ENCODE measurements around the gene STX19.
"Not testable (repeated sequence)": the region's sequence is repeated elsewhere in the genome, so short reads cannot be mapped to it uniquely, and the experiment has no call there.

Gene STX19

DNA sequence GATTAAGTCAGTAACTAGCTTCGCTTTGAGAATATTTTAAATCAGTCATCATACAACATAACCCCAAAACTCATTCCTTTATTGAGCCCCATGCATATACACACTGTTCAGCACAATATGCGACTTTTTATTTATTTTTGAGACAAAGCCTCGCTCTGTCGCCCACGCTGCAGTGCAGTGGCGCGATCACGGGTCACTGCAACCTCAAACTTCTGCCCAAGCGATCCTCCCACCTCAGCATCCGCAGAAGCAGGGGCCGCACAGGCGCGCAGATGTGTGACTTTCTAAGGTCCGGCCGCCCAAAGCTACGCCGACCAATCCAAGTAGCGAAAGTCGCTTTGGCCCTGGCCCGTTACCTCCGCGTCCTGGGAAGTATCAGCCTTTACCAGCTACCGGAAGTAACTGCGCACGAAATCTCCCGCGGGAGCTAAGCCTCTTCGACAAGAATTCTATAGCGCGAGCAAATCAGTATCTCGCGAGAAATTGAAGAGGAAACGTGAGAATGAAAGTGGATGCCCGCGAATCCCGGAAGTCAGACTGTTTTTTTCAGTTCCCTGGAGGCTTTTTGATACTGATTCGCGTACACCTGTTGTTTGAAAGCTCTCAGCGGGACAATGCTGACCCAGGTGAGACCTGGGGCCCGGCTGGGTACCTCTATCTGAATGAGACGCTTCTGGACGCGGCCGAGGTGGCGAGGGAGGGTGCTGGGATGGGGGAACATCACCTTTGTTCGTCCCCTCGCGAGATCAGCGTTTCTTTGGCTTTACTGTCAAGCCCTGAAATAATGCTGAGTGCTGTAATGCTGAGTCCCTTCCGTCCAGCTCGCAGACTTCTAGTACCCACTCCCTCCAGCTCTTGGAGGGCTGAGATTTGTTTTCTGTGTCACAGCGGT, 34.4 kb upstream of the STX19 start, which contains the start of the genes DHFR2 and NSUN3:
TSS of gene DHFR2 (minus strand) at position 404 of the 892 bp plus-strand sequence. CDS start 1,405 bp downstream, outside the sequence.
TSS of gene NSUN3 (plus strand) at position 549 of the 892 bp plus-strand sequence. CDS start at position 615, 66 bp downstream.
- H3K27me3 ChIP-seq (ENCODE audit: control insufficient read depth, insufficient read depth, low read length), result no peaks in the 10 kb centered on the region
- peak within 1 kb of the TSS; percentile 97 for H3K27ac ChIP-seq (ENCODE audit: low read depth, low read length)
- no peaks in the 10 kb centered on the region for H3K36me3 ChIP-seq (ENCODE audit: control insufficient read depth, insufficient read depth, low read length)
- peak within 1 kb of the TSS; percentile 76 for H3K9ac ChIP-seq (ENCODE audit: low read length)
- peaks cover 3% of the 10 kb centered on the region for H3K4me1 ChIP-seq (ENCODE audit: control insufficient read depth, insufficient read depth, low read length)
- H3K4me3 ChIP-seq (ENCODE audit: low read length), result peak within 1 kb of the TSS; percentile 93

DNA sequence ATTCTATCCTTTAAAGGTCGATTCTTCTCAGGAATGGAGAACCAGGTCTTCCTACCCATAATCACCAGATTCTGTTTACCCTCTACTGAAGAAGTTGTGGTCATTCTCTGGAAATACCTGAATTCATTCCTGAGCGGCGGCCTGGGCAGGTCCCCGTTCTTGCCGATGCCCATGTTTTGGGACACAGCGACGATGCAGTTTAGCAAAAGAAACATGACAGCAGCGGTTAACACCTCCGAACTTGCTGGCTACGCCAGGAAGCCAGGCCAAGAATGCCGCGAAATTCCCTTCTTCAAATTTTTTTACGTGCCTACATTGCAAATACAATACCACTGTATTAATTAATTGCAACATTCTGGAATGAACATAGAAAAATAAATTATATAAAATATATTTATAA, 32.9 kb upstream of the STX19 start:
- peaks cover 3% of the 10 kb centered on the region for H3K4me1 ChIP-seq (ENCODE audit: control insufficient read depth, insufficient read depth, low read length)

DNA sequence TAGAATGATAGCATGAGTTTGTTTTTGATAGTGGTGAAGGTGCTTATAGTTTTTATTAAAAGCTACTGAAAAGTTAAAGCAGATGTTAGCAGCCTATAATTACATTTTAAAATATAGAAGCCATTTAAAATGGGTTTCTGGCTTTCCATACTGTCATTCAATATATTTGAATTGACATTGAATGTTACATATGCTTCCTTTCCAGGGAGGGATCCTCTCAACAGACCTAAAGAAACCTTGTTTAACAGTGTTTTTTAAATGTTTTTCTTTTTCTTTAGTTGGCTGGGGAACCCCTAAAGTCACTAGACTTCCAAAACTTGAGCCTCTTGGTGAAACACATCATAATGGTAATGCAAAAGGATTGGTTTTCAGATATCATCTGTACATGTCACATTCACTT, 22.1 kb upstream of the STX19 start:
- Histone ChIP-seq H3K9ac (ENCODE audit: low read length) (no peak overlapping the region), H3K4me3 (ENCODE audit: low read length) (no peak overlapping the region), H3K27me3 (ENCODE audit: control insufficient read depth, insufficient read depth, low read length) (no peaks in the 10 kb centered on the region), H3K27ac (ENCODE audit: low read depth, low read length) (no peak overlapping the region), H3K36me3 (ENCODE audit: control insufficient read depth, insufficient read depth, low read length) (no peaks in the 10 kb centered on the region), H3K4me1 (ENCODE audit: control insufficient read depth, insufficient read depth, low read length) (no peaks in the 10 kb centered on the region)

More for the DNA sequence above, 32.9 kb upstream of the STX19 start:
- no peaks in the 10 kb centered on the region for H3K27me3 ChIP-seq (ENCODE audit: control insufficient read depth, insufficient read depth, low read length)
- H3K27ac ChIP-seq (ENCODE audit: low read depth, low read length), result no peak overlapping the region
- no peak overlapping the region for H3K9ac ChIP-seq (ENCODE audit: low read length)
- H3K4me3 ChIP-seq (ENCODE audit: low read length), result no peak overlapping the region
- no peaks in the 10 kb centered on the region for H3K36me3 ChIP-seq (ENCODE audit: control insufficient read depth, insufficient read depth, low read length)

DNA sequence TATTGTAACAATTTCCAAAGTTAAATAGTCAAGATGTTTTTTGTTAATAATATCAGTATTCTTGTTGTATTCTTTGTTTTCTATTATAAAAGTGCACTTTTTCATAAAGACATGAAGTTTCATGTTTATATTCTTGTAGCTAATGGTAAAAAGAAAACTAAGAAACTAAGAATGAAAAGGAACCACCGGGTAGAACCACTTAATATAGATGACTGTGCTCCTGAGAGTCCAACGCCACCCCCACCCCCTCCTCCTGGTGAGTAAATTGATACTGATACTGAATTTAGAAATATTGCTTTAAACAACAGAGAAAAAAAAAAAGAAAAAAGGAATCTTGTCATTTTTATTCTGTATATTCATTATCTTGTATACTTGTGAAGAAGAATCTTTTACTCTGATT, 20.9 kb upstream of the STX19 start:
- Histone ChIP-seq H3K4me3 (ENCODE audit: low read length) (no peak overlapping the region), H3K36me3 (ENCODE audit: control insufficient read depth, insufficient read depth, low read length) (no peaks in the 10 kb centered on the region), H3K27me3 (ENCODE audit: control insufficient read depth, insufficient read depth, low read length) (no peaks in the 10 kb centered on the region), H3K27ac (ENCODE audit: low read depth, low read length) (no peak overlapping the region), H3K4me1 (ENCODE audit: control insufficient read depth, insufficient read depth, low read length) (no peaks in the 10 kb centered on the region), H3K9ac (ENCODE audit: low read length) (no peak overlapping the region)

DNA sequence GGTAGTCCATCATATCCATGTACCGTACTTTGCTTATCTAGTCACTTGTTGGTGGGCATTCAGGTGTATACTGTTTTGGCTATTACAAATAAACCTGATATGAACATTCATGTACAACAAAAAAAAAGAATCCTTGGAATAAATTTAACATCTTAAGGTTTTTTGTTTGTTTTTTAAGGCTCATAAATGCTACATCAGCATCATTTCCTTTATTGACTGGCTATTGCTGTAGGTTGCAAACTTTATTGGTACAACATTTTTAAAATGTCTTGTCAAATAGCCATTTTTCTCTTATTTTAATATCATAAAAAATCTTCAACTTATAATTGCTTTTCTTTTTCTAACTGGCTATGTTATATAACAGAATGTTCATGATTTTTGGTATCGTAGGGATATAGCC, 18.1 kb upstream of the STX19 start:
- Histone ChIP-seq H3K4me3 (ENCODE audit: low read length) (no peak overlapping the region), H3K27me3 (ENCODE audit: control insufficient read depth, insufficient read depth, low read length) (no peaks in the 10 kb centered on the region), H3K9ac (ENCODE audit: low read length) (no peak overlapping the region), H3K27ac (ENCODE audit: low read depth, low read length) (no peak overlapping the region), H3K36me3 (ENCODE audit: control insufficient read depth, insufficient read depth, low read length) (no peaks in the 10 kb centered on the region), H3K4me1 (ENCODE audit: control insufficient read depth, insufficient read depth, low read length) (no peaks in the 10 kb centered on the region)

DNA sequence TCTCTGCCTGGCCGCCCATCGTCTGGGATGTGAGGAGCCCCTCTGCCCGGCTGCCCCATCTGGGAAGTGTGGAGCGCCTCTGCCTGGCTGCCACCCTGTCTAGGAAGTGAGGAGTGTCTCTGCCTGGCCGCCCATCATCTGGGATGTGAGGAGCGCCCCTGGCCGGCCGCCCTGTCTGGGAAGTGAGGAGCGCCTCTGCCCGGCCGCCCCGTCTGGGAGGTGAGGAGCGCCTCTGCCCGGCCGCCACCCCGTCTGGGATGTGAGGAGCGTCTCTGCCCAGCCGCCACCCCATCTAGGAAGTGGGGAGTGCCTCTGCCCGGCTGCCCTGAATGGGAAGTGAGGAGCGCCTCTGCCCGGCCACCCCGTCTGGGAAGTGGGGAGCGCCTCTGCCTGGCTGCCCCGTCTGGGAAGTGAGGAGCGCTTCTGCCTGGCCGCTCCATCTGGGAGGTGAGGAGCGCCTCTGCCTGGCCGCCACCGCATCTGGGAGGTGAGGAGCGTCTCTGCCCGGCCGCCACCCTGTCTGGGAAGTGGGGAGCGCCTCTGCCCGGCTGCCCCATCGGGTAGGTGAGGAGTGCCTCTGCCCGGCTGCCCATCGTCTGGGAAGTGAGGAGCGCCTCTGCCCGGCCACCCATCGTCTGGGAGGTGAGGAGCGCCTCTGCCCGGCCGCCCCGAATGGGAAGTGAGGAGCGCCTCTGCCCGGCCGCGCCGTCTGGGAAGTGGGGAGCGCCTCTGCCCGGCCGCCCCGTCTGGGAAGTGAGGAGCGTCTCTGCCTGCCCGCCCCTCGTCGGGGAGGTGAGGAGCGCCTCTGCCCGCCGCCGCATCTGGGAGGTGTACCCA, 15.9 kb upstream of the STX19 start:
- not testable (repeated sequence) for H3K27ac ChIP-seq (ENCODE audit: low read depth, low read length); H3K27me3 ChIP-seq (ENCODE audit: control insufficient read depth, insufficient read depth, low read length); H3K4me3 ChIP-seq (ENCODE audit: low read length); H3K36me3 ChIP-seq (ENCODE audit: control insufficient read depth, insufficient read depth, low read length); H3K9ac ChIP-seq (ENCODE audit: low read length); H3K4me1 ChIP-seq (ENCODE audit: control insufficient read depth, insufficient read depth, low read length)

DNA sequence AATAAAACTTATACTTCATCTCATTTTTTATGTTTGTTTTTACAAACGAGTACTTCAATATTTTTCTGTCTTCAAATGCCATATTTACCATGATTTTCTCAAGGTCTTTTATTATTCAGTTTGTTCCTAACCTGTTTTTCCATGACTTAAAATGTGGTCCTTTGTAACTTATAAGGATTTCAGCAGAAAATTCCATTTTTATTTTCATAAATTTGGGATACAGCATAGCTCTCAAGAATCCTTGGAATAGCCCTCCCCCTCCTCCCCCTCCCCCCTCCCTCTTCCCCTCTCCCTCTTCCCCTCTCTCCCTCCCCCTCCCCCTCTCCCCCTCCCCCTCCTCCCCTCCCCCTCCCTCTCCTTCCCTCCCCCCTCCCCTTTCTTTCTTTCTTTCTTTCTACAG, 14.9 kb upstream of the STX19 start:
- no peaks in the 10 kb centered on the region for H3K4me1 ChIP-seq (ENCODE audit: control insufficient read depth, insufficient read depth, low read length)
- no peak overlapping the region for H3K27ac ChIP-seq (ENCODE audit: low read depth, low read length)
- no peak overlapping the region for H3K4me3 ChIP-seq (ENCODE audit: low read length)
- no peaks in the 10 kb centered on the region for H3K36me3 ChIP-seq (ENCODE audit: control insufficient read depth, insufficient read depth, low read length)
- no peak overlapping the region for H3K9ac ChIP-seq (ENCODE audit: low read length)
- no peaks in the 10 kb centered on the region for H3K27me3 ChIP-seq (ENCODE audit: control insufficient read depth, insufficient read depth, low read length)

DNA sequence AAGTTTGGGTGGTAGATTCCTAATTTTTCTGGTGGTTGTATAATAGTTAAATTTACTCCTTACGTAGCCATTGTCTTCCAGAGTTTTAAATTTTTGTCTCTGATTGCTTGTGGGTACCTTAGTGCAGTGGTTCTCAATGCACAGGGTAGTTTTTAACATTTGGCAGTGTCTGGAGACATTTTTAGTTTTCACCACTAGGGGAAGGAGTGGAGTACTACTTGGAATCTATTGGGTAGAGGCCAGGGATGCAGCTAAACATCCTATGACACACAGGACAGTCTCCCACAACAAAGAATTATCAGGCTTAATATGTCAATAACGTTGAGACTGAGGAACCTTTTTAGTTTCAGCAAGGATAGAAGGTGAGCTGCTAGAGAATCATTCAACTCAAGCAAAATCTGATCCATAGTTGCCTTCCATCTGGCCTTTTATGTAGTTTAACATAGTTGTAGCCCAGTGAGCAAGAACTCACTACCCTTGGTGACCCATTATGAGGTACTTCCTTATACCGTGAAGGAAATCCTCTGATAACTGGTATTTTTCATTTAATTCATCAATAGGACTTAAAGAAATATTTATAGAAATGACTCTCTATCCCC, 8.6 kb upstream of the STX19 start:
- Histone ChIP-seq H3K9ac (ENCODE audit: low read length) (no peak overlapping the region), H3K4me1 (ENCODE audit: control insufficient read depth, insufficient read depth, low read length) (no peaks in the 10 kb centered on the region), H3K27ac (ENCODE audit: low read depth, low read length) (no peak overlapping the region), H3K27me3 (ENCODE audit: control insufficient read depth, insufficient read depth, low read length) (no peaks in the 10 kb centered on the region), H3K4me3 (ENCODE audit: low read length) (no peak overlapping the region), H3K36me3 (ENCODE audit: control insufficient read depth, insufficient read depth, low read length) (no peaks in the 10 kb centered on the region)

DNA sequence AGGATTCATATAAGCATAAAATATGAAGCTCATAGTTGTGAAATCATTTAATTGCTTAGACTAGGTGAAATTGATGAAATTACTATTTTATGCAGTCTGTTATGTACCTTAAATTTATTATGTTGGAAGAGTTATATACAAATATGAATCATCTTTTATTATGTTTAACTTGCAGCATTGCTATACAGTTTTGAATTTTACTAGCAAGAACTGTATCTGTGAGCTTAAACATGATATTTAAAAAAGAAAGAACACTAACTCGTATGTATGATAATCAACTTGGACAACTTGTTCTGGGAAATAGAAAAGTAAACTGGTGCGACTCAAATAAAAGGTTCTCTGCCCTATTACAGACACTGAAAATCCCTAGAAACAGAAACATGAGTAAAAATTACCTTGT, 1.8 kb downstream of the STX19 start:
- no peaks in the 10 kb centered on the region for H3K36me3 ChIP-seq (ENCODE audit: control insufficient read depth, insufficient read depth, low read length)
- no peak overlapping the region for H3K9ac ChIP-seq (ENCODE audit: low read length)
- H3K27me3 ChIP-seq (ENCODE audit: control insufficient read depth, insufficient read depth, low read length), result no peaks in the 10 kb centered on the region
- no peak overlapping the region for H3K4me3 ChIP-seq (ENCODE audit: low read length)
- H3K27ac ChIP-seq (ENCODE audit: low read depth, low read length), result no peak overlapping the region
- H3K4me1 ChIP-seq (ENCODE audit: control insufficient read depth, insufficient read depth, low read length), result no peaks in the 10 kb centered on the region

DNA sequence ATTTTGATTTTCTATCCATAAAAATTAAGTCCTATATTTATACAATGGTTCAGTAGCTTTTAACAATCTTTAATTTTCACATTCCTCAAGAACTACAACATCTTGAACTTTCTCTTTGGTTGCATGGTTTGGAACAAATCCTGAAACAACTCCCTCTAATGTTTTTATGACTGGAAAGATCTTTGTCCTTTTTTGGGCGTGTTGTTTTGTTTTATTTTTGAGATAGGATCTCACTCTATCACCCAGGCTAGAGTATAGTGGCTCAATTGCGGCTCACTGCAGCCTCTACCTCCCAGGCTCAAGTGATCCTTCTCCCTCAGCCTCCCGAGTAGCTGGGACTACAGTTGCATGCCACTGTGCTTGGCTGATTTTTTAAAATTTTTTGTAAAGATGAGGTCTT, 4.0 kb downstream of the STX19 start:
- Histone ChIP-seq H3K27me3 (ENCODE audit: control insufficient read depth, insufficient read depth, low read length) (no peaks in the 10 kb centered on the region), H3K36me3 (ENCODE audit: control insufficient read depth, insufficient read depth, low read length) (no peaks in the 10 kb centered on the region), H3K27ac (ENCODE audit: low read depth, low read length) (no peak overlapping the region), H3K4me3 (ENCODE audit: low read length) (no peak overlapping the region), H3K4me1 (ENCODE audit: control insufficient read depth, insufficient read depth, low read length) (no peaks in the 10 kb centered on the region), H3K9ac (ENCODE audit: low read length) (no peak overlapping the region)

DNA sequence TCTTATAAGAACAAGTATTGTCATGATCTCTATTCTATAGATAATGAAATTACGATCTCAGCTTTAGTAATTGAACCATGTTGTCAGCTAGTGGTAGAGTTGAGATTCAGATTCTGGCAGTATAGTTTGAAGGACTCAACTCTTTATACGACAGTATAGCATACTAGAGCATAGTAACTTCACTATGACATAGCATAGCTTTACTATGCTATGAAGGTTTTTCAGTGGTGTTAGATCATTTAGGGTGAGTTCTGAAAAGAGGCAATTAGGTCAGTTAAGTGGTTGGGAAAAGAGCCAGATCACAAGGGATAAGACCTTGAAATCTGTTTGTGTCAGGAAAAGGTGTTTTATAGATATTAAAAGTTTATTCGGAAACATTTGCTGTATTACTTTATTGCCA, 8.1 kb downstream of the STX19 start:
- no peak overlapping the region for H3K9ac ChIP-seq (ENCODE audit: low read length)
- H3K4me1 ChIP-seq (ENCODE audit: control insufficient read depth, insufficient read depth, low read length), result no peaks in the 10 kb centered on the region
- no peaks in the 10 kb centered on the region for H3K27me3 ChIP-seq (ENCODE audit: control insufficient read depth, insufficient read depth, low read length)
- H3K36me3 ChIP-seq (ENCODE audit: control insufficient read depth, insufficient read depth, low read length), result no peaks in the 10 kb centered on the region
- H3K4me3 ChIP-seq (ENCODE audit: low read length), result no peak overlapping the region
- no peak overlapping the region for H3K27ac ChIP-seq (ENCODE audit: low read depth, low read length)

DNA sequence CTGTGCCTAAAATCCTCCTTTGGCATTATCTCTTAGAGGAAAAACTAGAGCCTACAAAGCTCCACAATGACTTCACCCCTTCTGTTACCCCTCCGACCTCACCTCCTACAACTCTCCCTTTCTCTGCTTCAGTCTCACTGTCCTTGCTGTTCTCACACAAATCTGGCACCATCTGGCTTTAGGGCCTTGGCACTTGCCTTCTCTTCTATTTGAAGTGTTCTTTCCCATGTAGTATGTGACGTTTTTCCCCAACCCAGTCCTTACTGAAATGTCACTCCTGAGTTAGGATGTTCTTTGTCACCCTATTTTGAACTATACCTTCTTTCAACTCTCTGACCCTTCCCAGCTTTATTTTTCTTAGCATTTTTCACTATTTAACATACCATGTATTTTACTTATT, 8.7 kb downstream of the STX19 start:
- H3K27ac ChIP-seq (ENCODE audit: low read depth, low read length), result no peak overlapping the region
- no peaks in the 10 kb centered on the region for H3K27me3 ChIP-seq (ENCODE audit: control insufficient read depth, insufficient read depth, low read length)
- no peaks in the 10 kb centered on the region for H3K4me1 ChIP-seq (ENCODE audit: control insufficient read depth, insufficient read depth, low read length)
- H3K36me3 ChIP-seq (ENCODE audit: control insufficient read depth, insufficient read depth, low read length), result no peaks in the 10 kb centered on the region
- no peak overlapping the region for H3K4me3 ChIP-seq (ENCODE audit: low read length)
- H3K9ac ChIP-seq (ENCODE audit: low read length), result no peak overlapping the region
